Ovary (tissue), 9 donors: ENCODE data around the gene TDRD10. TPM values are rescaled to one million over a fixed set of nuclear protein-coding genes. Genes with fewer than 3 reads are reported as not detected.

Experiments used
- DNase-seq, 5 donors: peaks; one replicate each; pipeline ENCODE4 v3.0.0-alpha.2; 2019 to 2020
- H3K27ac ChIP-seq, 2 donors: fragments of 200-600 bp; one replicate each; pipeline versions ENCODE4 v1.5.1 to v1.8.0; 2019 to 2022
- H3K27me3 ChIP-seq: fragments of 200-600 bp; one replicate; pipeline ENCODE4 v1.8.0; 2022
- H3K36me3 ChIP-seq: fragments of 200-600 bp; sonication (generic); one replicate; pipeline ENCODE4 v1.5.1; 2019
- H3K4me1 ChIP-seq: one replicate; pipeline ENCODE4 v1.8.1; 2013; ENCODE audit warnings: mild to moderate bottlenecking, moderate library complexity; ENCODE audit not compliant: insufficient read depth
- H3K4me3 ChIP-seq: fragments of 200-600 bp; sonication (generic); one replicate; pipeline ENCODE4 v1.5.1; 2017
- H3K9me3 ChIP-seq, 2 donors: fragments of 200-600 bp in 1 of 2; sonication (generic) in 1 of 2; one replicate each; pipeline versions ENCODE4 v1.5.1 to v1.8.1; 2013 to 2019; ENCODE audit warnings: mild to moderate bottlenecking in 1 of 2, moderate library complexity in 1 of 2
- EP300 ChIP-seq: sonication (generic); formaldehyde crosslinking; IDR thresholded peaks from one replicate; pipeline ENCODE4 v1.6.1; 2017; ENCODE audit warnings: antibody characterized with exemption
- POLR2A ChIP-seq: fragments of 450-650 bp; IDR thresholded peaks from one replicate; pipeline ENCODE4 v1.6.1; 2017; ENCODE audit warnings: antibody characterized with exemption, mild to moderate bottlenecking, moderate library complexity
- WGBS, 3 donors: extraction: QIAGEN DNeasy Blood & Tissue Kit in 1 of 3; methylation state at CpG; one replicate each; pipeline versions ENCODE4 v1.1.5 to v1.1.7; 2013 to 2017; 5-methylcytosine and 5-hydroxymethylcytosine counted together
- intact Hi-C, 4 donors: fragments of 100-400 bp; cut with DNase I; formaldehyde crosslinking; loops; one replicate each; pipeline versions ENCODE4 v1.11.0 to v1.15.1; 2022 to 2023
- polyA plus RNA-seq, 2 donors: library from polyadenylated mRNA; stranded (reverse); fragments of 200-250 nt in 1 of 2; fragments of 350-450 nt in 1 of 2; fragmentation: Illumina TruSeq in 1 of 2; extraction: RNeasy Lipid Tissue Mini Kit (QIAGEN cat#74804) in 1 of 2; gene quantifications; one replicate each; pipeline ENCODE4 v1.2.3, GENCODE V29; 2013 to 2014
- total RNA-seq, 7 donors: library from RNA; depleted of rRNA in 2 of 7; stranded (reverse); fragments of >200 nt in 2 of 7; fragmentation: NEBNext Ultra II Directional in 3 of 7; extraction: Animal tissue kit (Norgen Biotek cat#: 25700) in 3 of 7; gene quantifications; one replicate each; pipeline versions ENCODE4 v1.1.0 to v1.2.4, GENCODE V29; 2016 to 2023
- TF ChIP-seq, protein P1 (sequence below), 3 donors: fragments of 450-650 bp in 2 of 3; fragments of 200-600 bp in 1 of 3; IDR thresholded peaks; one replicate each; pipeline versions ENCODE4 v1.5.1 to v1.8.0; 2016 to 2022; ENCODE audit warnings: antibody characterized with exemption in 3 of 3, mild to moderate bottlenecking in 1 of 3
- donor health status: DM: no; HTN: no; CAD: no; lungs with moderate emphysema.
- donor health status: DM: no; HTN: no; CAD: no.
- donor health status: Bipolar disorder and iron deficiency.
- donor health status: DM: yes; HTN: yes; CAD: no.
- donor health status: DM: no; HTN: no; CAD: no.
- donor health status: DM: yes; HTN: yes; CAD: no.

TDRD10 gene
- total and polyA plus RNA-seq, 9 donors, result 3.1 to 8.7 (median 5.8) TPM

DNA sequence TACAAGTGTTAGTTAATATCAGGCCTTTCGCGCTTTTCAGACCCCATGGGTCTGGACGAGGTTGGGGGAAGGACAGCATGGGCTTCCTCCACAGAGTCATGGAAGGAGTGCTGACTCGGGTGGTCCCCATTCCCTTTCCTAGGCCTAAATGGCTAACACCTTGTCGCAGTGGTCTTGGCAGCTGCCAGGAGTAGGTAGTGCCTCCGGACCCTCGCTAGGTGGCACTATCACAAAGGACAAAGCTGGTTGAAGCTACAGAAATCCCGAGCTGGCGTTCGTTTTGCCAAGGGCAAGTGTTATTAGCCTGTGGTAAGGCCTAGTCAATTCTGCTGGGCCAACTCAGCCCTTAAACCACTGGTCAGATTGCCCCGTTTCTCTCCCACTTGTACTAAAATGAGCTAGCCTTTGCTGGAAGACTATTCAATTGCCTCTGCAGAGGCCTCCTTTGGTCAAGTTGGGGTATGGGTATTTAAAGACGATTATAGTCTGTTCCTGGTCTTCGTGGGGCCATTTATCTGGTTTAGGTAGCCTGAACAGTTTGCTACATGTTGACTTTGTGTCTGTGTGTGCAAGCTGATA, 57.5 kb downstream of the TDRD10 start:
- WGBS, 3 donors, result 7 to 8% (median 8%) methylated on average over 13 of the region's 13 CpGs
- peak; percentile 85 to 91 (median 86) for DNase-seq
- H3K36me3 ChIP-seq, result no peaks in the 10 kb centered on the region
- H3K9me3 ChIP-seq, result no peaks in the 10 kb centered on the region
- H3K4me1 ChIP-seq, result peaks cover 9% of the 10 kb centered on the region
- intact Hi-C loops, result loop anchor here in 3 of 4 donors (5.0 to 10.0 kb wide), 7 partner anchors 155 to 525 kb away; partner anchors contain the start of genes ADAM15 (in 1 of the 3), IL6R (in 1 of the 3) and KCNN3 (in 1 of the 3)
- peak overlapping the region; percentile 58 to 75 for H3K27ac ChIP-seq
- H3K4me3 ChIP-seq, result peak overlapping the region; percentile 94
- TF ChIP-seq POLR2A, result no peak
- TF ChIP-seq, protein P1, sequence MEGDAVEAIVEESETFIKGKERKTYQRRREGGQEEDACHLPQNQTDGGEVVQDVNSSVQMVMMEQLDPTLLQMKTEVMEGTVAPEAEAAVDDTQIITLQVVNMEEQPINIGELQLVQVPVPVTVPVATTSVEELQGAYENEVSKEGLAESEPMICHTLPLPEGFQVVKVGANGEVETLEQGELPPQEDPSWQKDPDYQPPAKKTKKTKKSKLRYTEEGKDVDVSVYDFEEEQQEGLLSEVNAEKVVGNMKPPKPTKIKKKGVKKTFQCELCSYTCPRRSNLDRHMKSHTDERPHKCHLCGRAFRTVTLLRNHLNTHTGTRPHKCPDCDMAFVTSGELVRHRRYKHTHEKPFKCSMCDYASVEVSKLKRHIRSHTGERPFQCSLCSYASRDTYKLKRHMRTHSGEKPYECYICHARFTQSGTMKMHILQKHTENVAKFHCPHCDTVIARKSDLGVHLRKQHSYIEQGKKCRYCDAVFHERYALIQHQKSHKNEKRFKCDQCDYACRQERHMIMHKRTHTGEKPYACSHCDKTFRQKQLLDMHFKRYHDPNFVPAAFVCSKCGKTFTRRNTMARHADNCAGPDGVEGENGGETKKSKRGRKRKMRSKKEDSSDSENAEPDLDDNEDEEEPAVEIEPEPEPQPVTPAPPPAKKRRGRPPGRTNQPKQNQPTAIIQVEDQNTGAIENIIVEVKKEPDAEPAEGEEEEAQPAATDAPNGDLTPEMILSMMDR (IDR thresholded peaks at IDR 0.05), result peak; percentile 77 to 95 (median 93)
- no peaks in the 10 kb centered on the region for H3K27me3 ChIP-seq

DNA sequence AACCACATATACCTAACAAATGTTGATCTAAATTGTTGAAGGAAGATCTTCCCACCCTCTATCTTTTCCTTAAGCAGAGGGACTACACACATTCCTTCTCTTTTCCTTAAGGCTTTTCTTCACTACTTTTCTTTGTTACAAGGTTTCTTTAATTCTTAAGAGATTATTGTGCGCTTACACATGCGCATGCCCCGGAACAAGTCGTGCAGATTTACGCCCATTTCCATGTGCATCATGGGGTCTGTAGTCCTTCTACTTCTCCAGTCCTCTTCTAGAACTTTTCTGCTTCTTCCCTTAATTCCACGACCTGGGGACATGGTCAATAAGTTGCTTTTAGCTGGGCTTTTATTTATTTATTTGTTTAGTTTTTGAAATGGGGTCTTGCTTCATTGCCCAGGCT, 63.9 kb downstream of the TDRD10 start:
- no peak overlapping the region for H3K27ac ChIP-seq
- intact Hi-C loops, result loop anchor here in 2 of 4 donors (5.0 to 10.0 kb wide), 3 partner anchors 299 to 489 kb away; partner anchors contain the start of gene ADAM15 (in 1 of the 2)
- WGBS, 3 donors, result 76 to 85% (median 83%) methylated on average over 6 of the region's 6 CpGs

DNA sequence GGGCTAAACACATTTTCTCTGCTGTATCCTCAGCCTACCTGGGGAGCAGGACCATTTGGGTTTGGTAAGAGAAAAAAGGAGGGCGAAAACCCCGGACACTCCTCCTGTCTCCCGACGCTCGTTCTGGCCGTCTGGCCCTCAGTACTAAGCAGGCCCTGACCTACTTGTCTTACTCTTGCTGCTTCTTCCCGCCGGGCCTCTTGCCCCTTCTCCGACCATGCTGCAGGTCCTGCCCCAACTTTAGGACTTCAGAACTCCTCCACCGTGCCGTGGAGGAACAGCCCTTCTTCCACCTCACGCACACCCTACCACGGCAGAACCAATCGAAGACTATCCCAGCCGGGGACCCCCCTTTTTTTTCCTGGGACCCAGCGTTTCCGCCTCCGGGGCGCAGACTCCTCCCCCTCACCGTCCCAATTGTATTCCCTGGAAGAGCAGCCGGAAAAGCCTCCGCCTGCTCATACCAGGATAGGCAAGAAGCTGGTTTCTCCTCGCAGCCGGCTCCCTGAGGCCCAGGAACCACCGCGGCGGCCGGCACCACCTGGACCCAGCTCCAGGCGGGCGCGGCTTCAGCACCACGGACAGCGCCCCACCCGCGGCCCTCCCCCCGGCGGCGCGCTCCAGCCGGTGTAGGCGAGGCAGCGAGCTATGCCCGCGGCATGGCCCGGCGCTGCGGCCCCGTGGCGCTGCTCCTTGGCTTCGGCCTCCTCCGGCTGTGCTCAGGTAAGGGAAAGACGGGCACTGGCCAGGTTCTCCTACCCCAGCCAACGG, 65.6 kb downstream of the TDRD10 start, which contains the start of gene CHRNB2:
CHRNB2 (plus strand) TSS at position 393 of the 771 bp plus-strand sequence; CDS start at position 660, 267 bp downstream.
- Histone ChIP-seq H3K9me3 (no peaks in the 10 kb centered on the region), H3K27ac (no peak within 1 kb of the TSS), H3K4me3 (no peak within 1 kb of the TSS), H3K36me3 (no peaks in the 10 kb centered on the region), H3K27me3 (no peaks in the 10 kb centered on the region), H3K4me1 (peaks cover 6% of the 10 kb centered on the region)
- intact Hi-C loops, result loop anchor here in 2 of 4 donors (5.0 to 10.0 kb wide), 3 partner anchors 297 to 487 kb away; partner anchors contain the start of gene ADAM15 (in 1 of the 2)
- DNase-seq, result peak; percentile 63 to 87 (median 77)
- 2 to 4% (median 2%) methylated on average over 53 of the region's 53 CpGs for WGBS, 3 donors
- TF ChIP-seq, protein P1 (IDR thresholded peaks at IDR 0.05), result no peak
- TF ChIP-seq EP300, result no peak
- no peak for TF ChIP-seq POLR2A

More for the DNA sequence above, 63.9 kb downstream of the TDRD10 start:
- H3K4me3 ChIP-seq, result no peak overlapping the region
- DNase-seq, result no peak
- H3K27me3 ChIP-seq, result no peaks in the 10 kb centered on the region
- TF ChIP-seq, protein P1 (IDR thresholded peaks at IDR 0.05), result no peak
- no peak for TF ChIP-seq EP300
- no peak for TF ChIP-seq POLR2A
- peaks cover 6% of the 10 kb centered on the region for H3K4me1 ChIP-seq
- H3K36me3 ChIP-seq, result no peaks in the 10 kb centered on the region
- no peaks in the 10 kb centered on the region for H3K9me3 ChIP-seq

DNA sequence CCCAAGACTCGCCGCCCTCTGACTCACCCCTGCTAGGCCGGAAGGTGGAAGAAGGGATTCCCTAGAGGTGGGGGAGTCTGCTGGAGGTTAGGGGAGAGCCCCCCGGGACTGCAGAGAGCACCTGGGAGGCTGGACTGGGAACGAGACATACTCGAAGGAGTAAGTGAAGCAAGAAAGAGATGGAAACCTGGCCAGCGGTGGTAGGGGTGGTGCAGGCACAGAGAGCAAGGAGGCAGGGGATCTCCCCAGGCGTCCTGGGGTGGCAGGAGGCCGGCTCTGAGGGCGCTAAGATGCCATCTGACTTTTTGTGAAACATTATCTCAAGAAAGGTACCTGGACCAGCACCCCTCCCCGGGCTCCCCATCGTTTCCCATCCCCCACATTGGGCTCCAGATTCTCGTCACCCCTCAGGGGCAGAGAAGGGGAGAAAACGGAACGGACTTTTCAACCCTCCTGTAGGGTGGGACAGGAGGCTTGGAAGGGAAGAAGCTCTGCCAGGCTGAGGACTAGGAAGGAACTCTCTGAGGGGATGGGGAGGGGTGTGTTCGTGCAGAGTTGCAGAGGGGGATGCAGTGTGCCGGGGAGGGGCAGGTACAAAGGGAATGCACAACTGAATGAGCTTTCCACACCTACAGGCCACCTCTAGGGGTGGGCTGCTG, 66.3 kb downstream of the TDRD10 start:
- 25 to 36% (median 27%) methylated on average over 17 of the region's 17 CpGs for WGBS, 3 donors
- peaks cover 6% of the 10 kb centered on the region for H3K4me1 ChIP-seq
- intact Hi-C loops, result loop anchor here in 2 of 4 donors (5.0 to 10.0 kb wide), 3 partner anchors 297 to 487 kb away; partner anchors contain the start of gene ADAM15 (in 1 of the 2)
- no peak for DNase-seq
- H3K27me3 ChIP-seq, result no peaks in the 10 kb centered on the region
- TF ChIP-seq POLR2A, result no peak
- TF ChIP-seq, protein P1 (IDR thresholded peaks at IDR 0.05), result no peak
- no peak for TF ChIP-seq EP300
- H3K36me3 ChIP-seq, result no peaks in the 10 kb centered on the region
- H3K27ac ChIP-seq, result no peak overlapping the region
- no peak overlapping the region for H3K4me3 ChIP-seq
- no peaks in the 10 kb centered on the region for H3K9me3 ChIP-seq
